Measurements from ENCODE around the gene NDST3. TPM values are rescaled to one million over a fixed set of nuclear protein-coding genes. Genes with fewer than 3 reads are reported as not detected.

Gene NDST3
- total and polyA plus RNA-seq, 2 of the 13 experiments (the other 11 are each of a cell fraction or from before 2014, with no cell fraction given): not detected

DNA sequence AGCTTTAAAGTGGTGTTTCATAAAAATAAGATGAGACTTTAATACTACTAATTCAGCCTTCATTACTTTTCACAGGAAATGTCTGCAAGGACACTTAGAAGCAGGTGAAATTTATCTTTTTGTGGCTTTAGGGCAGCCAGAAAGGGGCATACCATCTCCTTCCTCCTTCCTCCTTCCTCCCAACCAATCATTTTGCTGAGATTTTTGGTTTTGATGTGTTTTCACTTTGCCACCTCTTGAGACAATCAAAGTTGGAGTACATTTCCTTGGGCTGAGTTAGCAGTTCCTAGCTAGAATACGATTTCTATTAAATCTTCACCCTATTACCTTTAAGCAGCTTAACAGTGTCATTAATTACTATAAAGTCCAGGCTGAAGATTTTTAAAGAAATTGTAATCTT, 5.1 kb upstream of the NDST3 start:
- no peak for DNase-seq (ENCODE audit: low spot score)
- Histone ChIP-seq H4K20me1 (ENCODE audit: insufficient read depth, low read length) (no peaks in the 10 kb centered on the region), H3K79me2 (ENCODE audit: insufficient read depth, low read length) (no peaks in the 10 kb centered on the region), H3K4me1 (ENCODE audit: insufficient read depth, low read length) (no peaks in the 10 kb centered on the region), H3K4me3 (replicated peaks in 1 of 3; ENCODE audit: insufficient read depth in 1 of 3, low read depth in 2 of 3, low read length in 3 of 3) (no peak overlapping the region), H2AFZ (ENCODE audit: low read length) (no peak overlapping the region), H3K36me3 (replicated peaks in 1 of 2; ENCODE audit: control insufficient read depth in 1 of 2, insufficient read depth in 2 of 2, low read length in 2 of 2) (no peaks in the 10 kb centered on the region), H3K9ac (ENCODE audit: insufficient read depth, low read depth, low read length) (no peak overlapping the region), H3K4me2 (ENCODE audit: low read depth, low read length) (no peak overlapping the region), H3K27ac (ENCODE audit: extremely low read length, insufficient read depth, low read length) (no peak overlapping the region), H3K9me3 (ENCODE audit: low read length) (no peaks in the 10 kb centered on the region), H3K27me3 (ENCODE audit: control insufficient read depth in 1 of 2, insufficient read depth in 2 of 2, low read length in 2 of 2) (peaks cover 1 to 15% of the 10 kb centered on the region in 2 experiments; a peak in 3 of 5 replicates)
- in situ Hi-C loops (cut with HindIII; ENCODE audit: extremely low pct_ligation_motif_present, low pct_unique_long_range_greater_than_20kb): no loop called here
- intact Hi-C loops (cut with micrococcal nuclease; ENCODE audit: unreplicated experiment): no loop called here
- ChIA-PET CTCF (ENCODE audit: low intra/inter-chr PET ratio, low total read pairs) (no interaction called here), POLR2A (no interaction called here)
- FAIRE-seq: no peak
- 6% methylated on average over 1 of the region's 1 CpG for WGBS (ENCODE audit: low lambda C conversion rate)
- no peak for ATAC-seq
- BruUV-seq (replicated peaks): no TSS peak
- TF ChIP-seq ZNF557 (CRISPR knock-in tag; IDR thresholded peaks at IDR 0.05) (no peak), HOXA7 (CRISPR knock-in tag; IDR thresholded peaks at IDR 0.05) (no peak), NR2C2 (CRISPR knock-in tag; IDR thresholded peaks at IDR 0.05; ENCODE audit: borderline replicate concordance) (no peak), SNAPC2 (CRISPR knock-in tag; IDR thresholded peaks at IDR 0.05) (no peak), ZNF432 (CRISPR knock-in tag; IDR thresholded peaks at IDR 0.05; ENCODE audit: borderline replicate concordance) (no peak), MYNN (CRISPR knock-in tag; IDR thresholded peaks at IDR 0.05; ENCODE audit: low read depth) (no peak), ZNF205 (CRISPR knock-in tag; IDR thresholded peaks at IDR 0.05) (no peak), AGO2 (optimal IDR thresholded peaks at IDR 0.05; ENCODE audit: low read depth, low read length) (no peak), FIP1L1 (IDR thresholded peaks at IDR 0.05; ENCODE audit: borderline replicate concordance, insufficient read depth, low read depth, low read length) (no peak), GZF1 (CRISPR knock-in tag; IDR thresholded peaks at IDR 0.05) (no peak), NAIF1 (CRISPR knock-in tag; IDR thresholded peaks at IDR 0.05; ENCODE audit: borderline replicate concordance) (no peak), ZNF33B (CRISPR knock-in tag; IDR thresholded peaks at IDR 0.05) (no peak), ZNF121 (CRISPR knock-in tag; IDR thresholded peaks at IDR 0.05) (no peak)
- TF ChIP-seq, protein P1, sequence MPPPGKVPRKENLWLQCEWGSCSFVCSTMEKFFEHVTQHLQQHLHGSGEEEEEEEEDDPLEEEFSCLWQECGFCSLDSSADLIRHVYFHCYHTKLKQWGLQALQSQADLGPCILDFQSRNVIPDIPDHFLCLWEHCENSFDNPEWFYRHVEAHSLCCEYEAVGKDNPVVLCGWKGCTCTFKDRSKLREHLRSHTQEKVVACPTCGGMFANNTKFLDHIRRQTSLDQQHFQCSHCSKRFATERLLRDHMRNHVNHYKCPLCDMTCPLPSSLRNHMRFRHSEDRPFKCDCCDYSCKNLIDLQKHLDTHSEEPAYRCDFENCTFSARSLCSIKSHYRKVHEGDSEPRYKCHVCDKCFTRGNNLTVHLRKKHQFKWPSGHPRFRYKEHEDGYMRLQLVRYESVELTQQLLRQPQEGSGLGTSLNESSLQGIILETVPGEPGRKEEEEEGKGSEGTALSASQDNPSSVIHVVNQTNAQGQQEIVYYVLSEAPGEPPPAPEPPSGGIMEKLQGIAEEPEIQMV (CRISPR knock-in tag; IDR thresholded peaks at IDR 0.05; ENCODE audit: low read depth): no peak
- TF ChIP-seq, protein P2, sequence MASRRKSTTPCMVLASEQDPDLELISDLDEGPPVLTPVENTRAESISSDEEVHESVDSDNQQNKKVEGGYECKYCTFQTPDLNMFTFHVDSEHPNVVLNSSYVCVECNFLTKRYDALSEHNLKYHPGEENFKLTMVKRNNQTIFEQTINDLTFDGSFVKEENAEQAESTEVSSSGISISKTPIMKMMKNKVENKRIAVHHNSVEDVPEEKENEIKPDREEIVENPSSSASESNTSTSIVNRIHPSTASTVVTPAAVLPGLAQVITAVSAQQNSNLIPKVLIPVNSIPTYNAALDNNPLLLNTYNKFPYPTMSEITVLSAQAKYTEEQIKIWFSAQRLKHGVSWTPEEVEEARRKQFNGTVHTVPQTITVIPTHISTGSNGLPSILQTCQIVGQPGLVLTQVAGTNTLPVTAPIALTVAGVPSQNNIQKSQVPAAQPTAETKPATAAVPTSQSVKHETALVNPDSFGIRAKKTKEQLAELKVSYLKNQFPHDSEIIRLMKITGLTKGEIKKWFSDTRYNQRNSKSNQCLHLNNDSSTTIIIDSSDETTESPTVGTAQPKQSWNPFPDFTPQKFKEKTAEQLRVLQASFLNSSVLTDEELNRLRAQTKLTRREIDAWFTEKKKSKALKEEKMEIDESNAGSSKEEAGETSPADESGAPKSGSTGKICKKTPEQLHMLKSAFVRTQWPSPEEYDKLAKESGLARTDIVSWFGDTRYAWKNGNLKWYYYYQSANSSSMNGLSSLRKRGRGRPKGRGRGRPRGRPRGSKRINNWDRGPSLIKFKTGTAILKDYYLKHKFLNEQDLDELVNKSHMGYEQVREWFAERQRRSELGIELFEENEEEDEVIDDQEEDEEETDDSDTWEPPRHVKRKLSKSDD (CRISPR knock-in tag; IDR thresholded peaks at IDR 0.05; ENCODE audit: low read depth): no peak
- TF ChIP-seq, protein P3, sequence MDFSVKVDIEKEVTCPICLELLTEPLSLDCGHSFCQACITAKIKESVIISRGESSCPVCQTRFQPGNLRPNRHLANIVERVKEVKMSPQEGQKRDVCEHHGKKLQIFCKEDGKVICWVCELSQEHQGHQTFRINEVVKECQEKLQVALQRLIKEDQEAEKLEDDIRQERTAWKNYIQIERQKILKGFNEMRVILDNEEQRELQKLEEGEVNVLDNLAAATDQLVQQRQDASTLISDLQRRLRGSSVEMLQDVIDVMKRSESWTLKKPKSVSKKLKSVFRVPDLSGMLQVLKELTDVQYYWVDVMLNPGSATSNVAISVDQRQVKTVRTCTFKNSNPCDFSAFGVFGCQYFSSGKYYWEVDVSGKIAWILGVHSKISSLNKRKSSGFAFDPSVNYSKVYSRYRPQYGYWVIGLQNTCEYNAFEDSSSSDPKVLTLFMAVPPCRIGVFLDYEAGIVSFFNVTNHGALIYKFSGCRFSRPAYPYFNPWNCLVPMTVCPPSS (IDR thresholded peaks at IDR 0.05): no peak
